HTR-8/SVneo (cell line): ENCODE results near the gene C1QTNF5.
A peak's percentile ranks its signal among the peaks of the same experiment; 100 is the strongest.

Source experiments
- DNase-seq: peaks from one replicate; pipeline ENCODE4 v3.0.0; 2011; ENCODE audit warnings: low spot score, mixed read lengths; ENCODE audit not compliant: insufficient read length
- FAIRE-seq: peaks from 2 replicates; lab custom pipeline; 2011; peaks lifted over from hg19 to GRCh38; lab: Jason Lieb, UNC

The C1QTNF5 gene

GRCh38 chr11:119339589-119340334 is 921 bp downstream of the C1QTNF5 start:
- DNase-seq: peak; percentile 61
- peak; percentile 48 for FAIRE-seq

- peak; percentile 36 for FAIRE-seq
- DNase-seq: no peak
Observed at GRCh38 chr11:119338965-119339588, 1.6 kb downstream of the C1QTNF5 start.

DNA sequence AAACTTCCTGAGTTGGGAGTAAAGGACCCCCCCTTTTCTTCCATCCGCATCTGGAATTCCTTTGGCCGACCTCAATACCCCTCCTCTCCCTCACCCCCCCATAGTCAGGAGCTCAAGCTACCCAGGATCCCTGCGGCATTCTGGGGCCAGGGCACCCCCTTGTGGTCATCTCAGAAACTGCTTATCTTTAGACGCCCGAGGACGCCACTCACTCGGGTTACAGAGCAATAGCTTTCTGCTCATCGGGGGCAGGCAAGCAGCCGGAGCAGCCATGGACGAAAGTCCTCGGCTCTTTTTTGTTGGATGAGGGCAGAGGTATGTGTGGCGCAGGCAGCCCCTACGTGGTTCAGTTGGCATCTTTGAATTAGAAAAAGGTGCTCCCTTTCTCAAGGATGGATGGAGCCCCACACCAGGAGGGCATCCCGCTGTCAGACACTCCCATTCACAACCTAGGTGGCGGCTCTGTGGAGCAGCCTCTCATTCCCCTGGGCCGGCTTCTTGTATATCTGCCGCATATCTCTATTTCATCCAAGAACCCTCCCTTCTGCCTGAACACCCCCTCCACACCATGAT is 2.3 kb downstream of the C1QTNF5 start:
- FAIRE-seq (no peak), DNase-seq (peak; percentile 90)

- FAIRE-seq: peak; percentile 57
- DNase-seq: peak; percentile 69
Observed at GRCh38 chr11:119337581-119338317, 2.9 kb downstream of the C1QTNF5 start.

- no peak for DNase-seq
- FAIRE-seq: no peak
Observed at GRCh38 chr11:119336744-119337469, 3.8 kb downstream of the C1QTNF5 start.

DNA sequence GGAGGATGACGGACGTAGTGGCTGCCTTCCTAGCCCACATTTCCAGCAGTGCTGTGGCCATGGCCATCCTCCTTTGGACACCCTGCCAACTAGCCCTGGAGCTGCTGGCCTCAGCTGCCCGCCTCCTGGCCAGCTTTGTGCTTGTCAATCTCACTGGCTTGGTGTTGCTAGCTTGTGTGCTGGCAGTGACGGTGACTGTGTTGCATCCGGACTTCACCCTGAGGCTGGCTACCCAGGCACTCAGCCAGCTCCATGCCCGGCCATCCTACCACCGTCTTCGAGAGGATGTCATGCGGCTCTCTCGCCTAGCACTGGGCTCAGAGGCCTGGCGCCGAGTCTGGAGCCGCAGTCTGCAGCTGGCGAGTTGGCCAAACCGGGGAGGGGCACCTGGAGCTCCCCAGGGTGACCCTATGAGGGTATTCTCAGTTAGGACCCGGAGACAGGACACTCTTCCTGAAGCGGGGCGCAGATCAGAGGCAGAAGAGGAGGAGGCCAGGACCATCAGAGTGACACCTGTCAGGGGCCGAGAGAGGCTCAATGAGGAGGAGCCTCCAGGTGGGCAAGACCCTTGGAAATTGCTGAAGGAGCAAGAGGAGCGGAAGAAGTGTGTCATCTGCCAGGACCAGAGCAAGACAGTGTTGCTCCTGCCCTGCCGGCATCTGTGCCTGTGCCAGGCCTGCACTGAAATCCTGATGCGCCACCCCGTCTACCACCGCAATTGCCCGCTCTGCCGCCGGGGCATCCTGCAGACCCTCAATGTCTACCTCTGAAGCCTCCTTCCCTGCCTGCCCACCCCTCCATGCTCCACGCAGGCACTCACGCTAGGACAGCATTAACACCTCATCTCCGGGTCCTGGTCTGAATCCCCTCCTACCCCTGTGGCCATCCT is 4.8 kb downstream of the C1QTNF5 start:
- peak; percentile 49 for FAIRE-seq
- no peak for DNase-seq

GRCh38 chr11:119335091-119335654 is 5.5 kb downstream of the C1QTNF5 start:
- no peak for DNase-seq
- peak; percentile 16 for FAIRE-seq

DNA sequence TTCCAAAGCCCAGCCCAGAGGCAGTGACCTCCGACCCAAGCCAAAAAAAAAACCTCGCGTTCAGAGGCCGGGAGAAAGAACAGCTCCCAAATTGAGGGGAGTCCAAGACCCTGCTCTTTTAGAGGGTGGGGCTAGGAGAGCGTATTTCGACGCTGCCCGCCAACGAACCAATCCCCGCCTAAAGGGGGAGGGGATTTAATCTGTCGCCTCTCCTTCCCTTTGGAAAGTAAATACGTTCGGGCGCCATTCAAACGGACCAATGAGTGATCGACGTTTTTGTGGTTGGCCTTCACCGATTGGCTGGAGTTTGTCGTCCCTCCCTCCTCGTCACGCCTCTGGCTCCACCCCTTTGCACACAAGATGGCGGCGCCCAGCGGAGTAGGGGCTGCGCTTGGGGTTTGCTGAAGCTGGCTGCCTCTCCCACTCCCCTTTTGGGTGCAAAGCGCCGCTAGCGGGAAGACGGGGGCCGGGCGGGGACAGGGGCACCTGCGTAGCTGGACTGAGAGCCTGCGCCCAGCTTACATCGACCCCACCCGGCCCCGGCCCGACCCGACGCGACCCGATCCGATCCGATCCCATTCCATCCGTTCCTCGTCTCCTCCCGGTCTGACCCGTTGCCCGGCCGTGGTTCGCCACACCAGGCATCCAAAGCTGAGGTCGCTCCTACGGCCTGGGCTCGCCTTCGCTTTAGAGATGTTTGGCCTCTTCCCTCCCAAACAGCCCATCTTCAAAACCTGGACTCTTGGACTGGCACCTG is 6.3 kb downstream of the C1QTNF5 start, which contains the start of gene RNF26:
TSS of gene RNF26 (plus strand) at position 354 of the 757 bp plus-strand sequence. CDS start 596 bp downstream, outside the sequence.
- peak; percentile 97 for DNase-seq
- FAIRE-seq: peak; percentile 99

DNA sequence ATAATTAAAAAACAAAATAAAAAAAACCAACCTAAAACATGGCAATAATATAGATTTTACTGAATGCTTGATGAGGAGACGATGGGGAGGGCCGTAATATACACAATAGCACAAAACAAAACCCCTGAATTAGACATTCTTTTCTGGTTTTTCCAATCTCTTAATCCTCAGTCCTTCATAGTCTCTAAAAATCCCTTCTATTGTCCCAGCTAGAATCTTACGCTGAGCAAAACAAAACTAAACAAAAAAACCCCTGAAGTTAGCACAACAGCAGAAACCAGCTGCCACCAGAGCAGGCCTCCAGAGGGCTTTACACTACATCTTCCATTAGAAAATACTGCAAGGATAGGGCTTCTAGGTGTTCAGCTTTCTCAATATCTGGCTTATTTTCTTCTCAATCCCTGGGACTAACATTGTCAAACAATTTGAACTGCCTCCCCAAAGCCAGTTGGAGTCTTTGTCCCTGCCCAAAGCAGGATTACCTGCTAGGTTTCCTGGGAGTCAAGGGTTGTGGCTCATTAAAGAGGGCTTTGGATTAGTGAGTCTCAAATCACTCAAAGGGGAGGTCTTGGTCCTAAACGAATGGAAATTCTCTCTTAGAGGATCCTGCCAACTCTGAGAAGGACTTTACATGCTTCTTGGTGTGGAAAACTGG is 8.4 kb downstream of the C1QTNF5 start:
- FAIRE-seq (no peak), DNase-seq (no peak)

DNA sequence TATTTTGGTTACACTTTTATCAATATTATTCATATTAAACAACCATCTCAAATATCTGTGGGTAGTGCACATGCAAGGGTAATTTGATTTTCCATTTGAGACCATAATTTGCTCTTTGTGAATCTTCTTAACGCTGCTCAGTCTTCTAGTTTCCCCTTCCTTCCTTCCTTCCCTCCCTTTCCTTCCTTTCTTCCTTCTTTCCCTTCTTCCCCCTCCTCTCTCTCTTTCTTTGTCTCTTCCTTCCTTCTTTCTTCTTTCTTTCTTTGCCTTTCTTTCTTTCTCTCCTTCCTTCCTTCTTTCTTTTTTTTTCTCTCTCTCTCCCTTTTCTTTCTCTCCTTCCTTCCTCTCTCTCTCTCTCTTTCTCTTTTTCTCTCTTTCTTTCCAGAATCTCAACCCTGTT is 10.4 kb downstream of the C1QTNF5 start:
- FAIRE-seq: no peak
- DNase-seq: no peak

DNA sequence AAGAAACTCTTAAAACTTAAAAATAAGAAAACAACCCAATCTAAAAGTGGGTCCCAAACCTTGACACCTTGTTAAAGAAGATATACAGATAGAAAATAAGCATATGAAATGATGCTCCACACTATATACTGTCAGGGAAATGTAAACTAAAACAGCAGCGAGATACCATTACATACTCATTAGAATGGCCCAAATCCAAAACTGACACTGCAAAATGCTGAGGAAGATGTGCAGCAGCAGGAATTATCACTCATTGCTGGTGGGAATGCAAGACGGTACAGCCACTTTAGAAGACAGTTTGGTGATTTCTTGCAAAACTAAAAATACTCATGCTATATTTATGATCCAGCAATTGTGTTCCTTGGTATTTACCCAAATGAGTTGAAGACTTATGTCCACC is 11.4 kb downstream of the C1QTNF5 start:
- no peak for DNase-seq
- no peak for FAIRE-seq

GRCh38 chr11:119324189-119324588 is 16.5 kb downstream of the C1QTNF5 start:
- DNase-seq (no peak), FAIRE-seq (no peak)

DNA sequence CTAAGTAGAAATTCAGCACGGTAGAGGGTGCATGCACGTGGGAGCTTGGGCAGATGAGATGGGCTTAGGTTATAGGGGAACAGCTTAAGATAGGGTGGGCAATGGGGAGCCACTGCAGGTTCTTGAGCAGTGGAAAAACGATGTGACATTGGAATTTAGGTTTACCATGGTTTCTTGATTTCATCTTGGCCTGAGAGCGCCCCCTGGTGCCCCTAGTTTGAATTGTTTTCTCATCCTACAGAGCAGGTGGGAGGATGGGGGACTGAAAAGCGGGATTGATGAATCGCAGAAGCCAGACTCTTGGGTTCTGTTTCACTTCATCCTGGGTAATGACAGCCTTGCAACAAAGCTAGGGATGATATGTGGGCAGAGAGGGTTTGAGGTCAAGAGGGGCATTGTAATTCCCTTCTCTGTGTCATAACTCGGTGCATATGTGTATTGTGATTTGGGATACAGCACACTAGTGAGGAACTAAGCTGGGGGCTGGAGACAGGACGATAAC is 17.1 kb downstream of the C1QTNF5 start:
- DNase-seq (peak; percentile 59), FAIRE-seq (no peak)

DNA sequence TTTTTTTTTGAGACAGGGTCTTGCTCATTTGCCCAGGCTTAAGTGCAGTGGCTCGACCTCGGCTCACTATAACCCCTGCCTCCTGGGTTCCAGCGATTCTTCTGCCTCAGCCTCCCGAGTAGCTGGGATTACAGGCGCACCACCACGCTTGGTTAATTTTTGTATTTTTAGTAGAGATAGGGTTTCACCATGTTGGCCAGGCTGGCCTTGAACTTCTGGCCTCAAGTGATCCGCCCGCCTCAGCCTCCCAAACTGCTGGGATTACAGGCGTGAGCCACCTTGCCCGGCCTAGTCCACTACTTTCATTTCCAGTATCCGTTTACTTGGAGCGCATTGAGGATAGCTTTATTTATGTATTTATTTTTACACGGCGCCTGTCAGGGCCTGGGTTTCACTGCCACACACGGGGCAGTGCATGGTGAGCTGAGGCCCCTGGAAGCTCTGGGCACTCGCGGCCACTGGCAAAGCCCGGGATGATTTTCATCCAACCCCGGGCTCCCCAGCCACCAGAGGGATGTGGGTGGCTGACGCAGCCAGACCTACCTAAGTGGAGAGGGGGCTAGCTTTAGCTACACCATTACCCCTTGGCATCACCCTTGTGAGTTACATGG is 17.7 kb downstream of the C1QTNF5 start:
- no peak for FAIRE-seq
- no peak for DNase-seq

DNA sequence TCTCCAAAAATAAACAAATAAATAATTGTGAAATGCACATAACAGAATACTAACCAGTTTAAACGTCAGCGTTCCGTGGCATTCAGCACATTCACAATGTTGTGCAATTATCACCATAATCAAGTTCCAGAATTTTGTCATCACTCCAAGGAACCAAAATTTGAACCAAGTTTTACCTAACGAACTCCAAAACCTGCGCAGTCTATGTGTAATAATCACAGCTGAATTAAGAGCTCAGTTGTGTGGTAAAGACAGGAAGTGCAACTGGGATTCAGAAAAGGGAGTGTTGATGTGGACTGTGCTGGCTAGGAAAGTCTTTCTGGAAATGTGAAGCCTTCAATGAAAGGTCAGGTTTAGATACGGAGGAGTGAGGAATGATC is 18.3 kb downstream of the C1QTNF5 start:
- FAIRE-seq (no peak), DNase-seq (no peak)

- DNase-seq (no peak), FAIRE-seq (no peak)
Observed at GRCh38 chr11:119320776-119321524, 19.7 kb downstream of the C1QTNF5 start.
